C4-2B (cell line): ENCODE measurements around the gene NRIP1.

Experiments used
- CTCF ChIP-seq: fragments of 450-650 bp; conservative IDR thresholded peaks from 2 replicates; pipeline ENCODE4 v1.5.1; 2017; ENCODE audit warnings: mild to moderate bottlenecking
- ZFX ChIP-seq: fragments of 450-650 bp; IDR thresholded peaks from 2 replicates; pipeline ENCODE4 v1.6.1; 2017

DNA sequence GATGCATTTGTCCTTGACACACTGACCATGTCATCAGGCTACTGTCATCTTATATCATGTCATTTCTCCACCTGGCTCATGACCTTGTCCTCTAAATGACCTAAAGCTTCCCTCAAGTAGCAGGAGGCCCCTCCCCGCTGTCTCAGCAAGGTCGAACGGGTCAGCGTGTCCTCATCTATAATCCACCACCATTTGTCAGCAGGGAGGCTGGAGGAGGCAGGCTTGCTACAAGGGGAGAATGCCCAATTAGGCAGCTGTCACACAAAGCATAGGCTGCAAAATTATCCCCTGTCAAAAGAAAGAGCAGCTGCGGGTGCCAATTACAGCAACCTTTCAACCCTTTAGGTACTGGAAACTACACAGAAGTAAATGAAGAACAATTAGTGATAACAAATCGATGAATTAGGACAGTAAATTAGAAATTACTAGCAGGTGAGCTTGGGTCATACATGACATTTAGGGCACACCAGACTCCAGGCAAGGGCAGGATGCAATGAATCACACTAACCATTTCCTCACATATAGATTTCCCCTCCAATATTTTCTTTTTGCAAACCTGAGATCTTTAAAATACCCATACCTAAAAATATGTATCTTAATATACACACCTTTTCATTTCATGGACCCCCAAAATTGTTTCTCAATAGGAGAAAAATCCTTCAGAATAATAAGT, 61.2 kb downstream of the NRIP1 start:
- TF ChIP-seq CTCF, result no peak
- TF ChIP-seq ZFX, result no peak
